Psoas muscle (tissue), 8 donors: ENCODE data around the gene JAML. TPM values are rescaled to one million over a fixed set of nuclear protein-coding genes. Genes with fewer than 3 reads are reported as not detected.
A peak's percentile ranks its signal among the peaks of the same experiment; 100 is the strongest.

ENCODE experiments used
- ATAC-seq, 4 donors: fragments of 200-7000 bp; cut with Tn5 transposase; one replicate each; pipeline ENCODE4 v1.9.1; 2020; ENCODE audit warnings: moderate library complexity in 3 of 4, mild to moderate bottlenecking in 2 of 4
- DNase-seq, 2 donors: peaks; one replicate each; pipeline ENCODE4 v3.0.0-alpha.2; 2020
- H3K27ac ChIP-seq: fragments of 200-600 bp; one replicate; pipeline ENCODE4 v1.8.0; 2022
- H3K27me3 ChIP-seq, 3 donors: fragments of 200-600 bp in 1 of 3; one replicate each; pipeline versions ENCODE4 v1.6.1 to v1.8.0; 2013 to 2022; ENCODE audit warnings: low read length in 2 of 3, mild to moderate bottlenecking in 2 of 3, moderate library complexity in 1 of 3; ENCODE audit not compliant: insufficient read depth in 3 of 3
- H3K36me3 ChIP-seq, 2 donors: fragments of 200-600 bp in 1 of 2; one replicate each; pipeline versions ENCODE4 v1.6.1 to v1.8.0; 2013 to 2022; ENCODE audit warnings: low read depth in 1 of 2, mild to moderate bottlenecking in 1 of 2, moderate library complexity in 1 of 2; ENCODE audit not compliant: insufficient read depth in 1 of 2
- H3K4me1 ChIP-seq: fragments of 200-600 bp; one replicate; pipeline ENCODE4 v1.8.0; 2022
- H3K4me3 ChIP-seq: fragments of 200-600 bp; one replicate; pipeline ENCODE4 v1.8.0; 2022; ENCODE audit warnings: mild to moderate bottlenecking
- H3K9me3 ChIP-seq: fragments of 200-600 bp; one replicate; pipeline ENCODE4 v1.8.0; 2022
- WGBS, 3 donors: extraction: QIAGEN DNeasy Blood & Tissue Kit; methylation state at CpG; one replicate each; pipeline versions ENCODE4 v1.1.6 to v1.1.7; 2013; 5-methylcytosine and 5-hydroxymethylcytosine counted together
- intact Hi-C, 2 donors: fragments of 100-400 bp; cut with DNase I; formaldehyde crosslinking; loops; one replicate each; pipeline versions ENCODE4 v1.11.0 to v1.14.2; 2022
- polyA plus RNA-seq, 3 donors: library from polyadenylated mRNA; stranded (reverse); fragments of 200-250 nt; gene quantifications; one replicate each; pipeline ENCODE4 v1.2.3, GENCODE V29; 2013
- total RNA-seq, 4 donors: library from RNA; stranded (reverse); fragmentation: NEBNext Ultra II Directional in 2 of 4; extraction: Animal tissue kit (Norgen Biotek cat#: 25700) in 2 of 4; gene quantifications; one replicate each; pipeline versions ENCODE4 v1.2.1 to v1.2.4, GENCODE V29; 2021 to 2023
- TF ChIP-seq, protein P1 (sequence below): fragments of 200-600 bp; IDR thresholded peaks from one replicate; pipeline ENCODE4 v1.8.0; 2022; ENCODE audit warnings: antibody characterized with exemption
- donor health status: healthy with polysubstance abuse.
- donor health status: DM: no; HTN: no; CAD: no; lungs with moderate emphysema.
- donor health status: Bipolar disorder and iron deficiency.
- donor health status: healthy.
- donor health status: DM: yes; HTN: yes; CAD: no.
- donor health status: DM: no; HTN: no; CAD: no.
- donor health status: DM: no; HTN: no; CAD: no.
- donor health status: DM: yes; HTN: yes; CAD: no.

Gene JAML
- total and polyA plus RNA-seq, 7 donors: 0.21 to 1.8 (median 0.48) TPM

- DNase-seq (no peak), ATAC-seq (peak; percentile 32 to 74 (median 68))
- Histone ChIP-seq H3K27me3 (peaks cover 0 to 20% (median 0%) of the 10 kb centered on the region in 3 donors), H3K4me1 (peaks cover 18% of the 10 kb centered on the region), H3K4me3 (no peak overlapping the region), H3K36me3 (no peaks in the 10 kb centered on the region), H3K9me3 (no peaks in the 10 kb centered on the region), H3K27ac (no peak overlapping the region)
- WGBS, 3 donors: 7 to 10% (median 7%) methylated on average over 21 of the region's 21 CpGs
- intact Hi-C loops: no loop called here
- TF ChIP-seq, protein P1, sequence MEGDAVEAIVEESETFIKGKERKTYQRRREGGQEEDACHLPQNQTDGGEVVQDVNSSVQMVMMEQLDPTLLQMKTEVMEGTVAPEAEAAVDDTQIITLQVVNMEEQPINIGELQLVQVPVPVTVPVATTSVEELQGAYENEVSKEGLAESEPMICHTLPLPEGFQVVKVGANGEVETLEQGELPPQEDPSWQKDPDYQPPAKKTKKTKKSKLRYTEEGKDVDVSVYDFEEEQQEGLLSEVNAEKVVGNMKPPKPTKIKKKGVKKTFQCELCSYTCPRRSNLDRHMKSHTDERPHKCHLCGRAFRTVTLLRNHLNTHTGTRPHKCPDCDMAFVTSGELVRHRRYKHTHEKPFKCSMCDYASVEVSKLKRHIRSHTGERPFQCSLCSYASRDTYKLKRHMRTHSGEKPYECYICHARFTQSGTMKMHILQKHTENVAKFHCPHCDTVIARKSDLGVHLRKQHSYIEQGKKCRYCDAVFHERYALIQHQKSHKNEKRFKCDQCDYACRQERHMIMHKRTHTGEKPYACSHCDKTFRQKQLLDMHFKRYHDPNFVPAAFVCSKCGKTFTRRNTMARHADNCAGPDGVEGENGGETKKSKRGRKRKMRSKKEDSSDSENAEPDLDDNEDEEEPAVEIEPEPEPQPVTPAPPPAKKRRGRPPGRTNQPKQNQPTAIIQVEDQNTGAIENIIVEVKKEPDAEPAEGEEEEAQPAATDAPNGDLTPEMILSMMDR: no peak
Measured at GRCh38 chr11:118156531-118157185, 68.2 kb downstream of the JAML start.

GRCh38 chr11:118155776-118156530, 68.9 kb downstream of the JAML start:
- peaks cover 0 to 20% (median 0%) of the 10 kb centered on the region in 3 donors for H3K27me3 ChIP-seq
- H3K4me1 ChIP-seq: peaks cover 18% of the 10 kb centered on the region
- no peaks in the 10 kb centered on the region for H3K9me3 ChIP-seq
- no peak overlapping the region for H3K4me3 ChIP-seq
- ATAC-seq (peak in 1 of 4 donors; percentile 40), DNase-seq (no peak)
- TF ChIP-seq, protein P1: no peak
- H3K27ac ChIP-seq: no peak overlapping the region
- 23 to 40% (median 26%) methylated on average over 11 of the region's 11 CpGs for WGBS, 3 donors
- intact Hi-C loops: no loop called here
- no peaks in the 10 kb centered on the region for H3K36me3 ChIP-seq

- TF ChIP-seq, protein P1: no peak
- H3K4me1 ChIP-seq: peaks cover 18% of the 10 kb centered on the region
- ATAC-seq: no peak
Measured at GRCh38 chr11:118154641-118155040, 70.2 kb downstream of the JAML start.

DNA sequence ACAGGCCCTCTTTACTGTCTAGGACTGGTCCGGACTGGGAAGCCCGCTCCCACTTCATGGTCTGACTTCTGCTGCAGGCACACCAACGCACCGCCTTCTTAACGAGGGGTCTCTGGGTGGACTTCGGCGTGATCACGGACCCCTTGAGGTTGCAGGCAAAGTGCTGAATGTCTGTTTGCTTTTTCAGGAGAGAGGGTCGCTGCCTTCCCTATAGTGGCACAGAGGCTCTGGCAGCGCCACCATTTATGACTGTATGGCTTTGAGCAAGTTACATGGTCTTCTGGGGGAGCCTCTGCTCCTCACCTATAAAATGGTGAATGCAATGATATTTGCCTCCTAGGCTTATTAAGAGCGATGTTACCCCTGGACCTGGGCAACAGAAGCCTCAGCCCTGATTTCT, 70.8 kb downstream of the JAML start:
- no peak for ATAC-seq
- WGBS, 3 donors: 87 to 91% (median 89%) methylated on average over 11 of the region's 11 CpGs
- intact Hi-C loops: no loop called here
- no peaks in the 10 kb centered on the region for H3K9me3 ChIP-seq
- no peaks in the 10 kb centered on the region for H3K36me3 ChIP-seq
- H3K27ac ChIP-seq: no peak overlapping the region
- peaks cover 18% of the 10 kb centered on the region for H3K4me1 ChIP-seq
- TF ChIP-seq, protein P1: no peak
- DNase-seq: no peak
- H3K27me3 ChIP-seq: peaks cover 0 to 20% (median 0%) of the 10 kb centered on the region in 3 donors
- H3K4me3 ChIP-seq: no peak overlapping the region

More at GRCh38 chr11:118154641-118155040, 70.2 kb downstream of the JAML start:
- Histone ChIP-seq H3K4me3 (no peak overlapping the region), H3K9me3 (no peaks in the 10 kb centered on the region), H3K36me3 (no peaks in the 10 kb centered on the region), H3K27me3 (peaks cover 0 to 20% (median 0%) of the 10 kb centered on the region in 3 donors), H3K27ac (no peak overlapping the region)
- DNase-seq: no peak
- 18 to 61% (median 41%) methylated on average over 1 of the region's 1 CpG for WGBS, 3 donors
- intact Hi-C loops: no loop called here
